Endothelial cell (in vitro differentiated cells): Measurements from ENCODE around the gene KLHL42. TPM values are rescaled to one million over a fixed set of nuclear protein-coding genes. Genes with fewer than 3 reads are reported as not detected.
"Not testable (repeated sequence)": the region's sequence is repeated elsewhere in the genome, so short reads cannot be mapped to it uniquely, and the experiment has no call there.

Experiments used
- DNase-seq: peaks from one replicate; pipeline ENCODE4 v3.0.0; 2021; ENCODE audit warnings: low spot score
- H3K27ac Mint-ChIP-seq: one replicate; pipeline ENCODE4 v1.8.0; 2021; ENCODE audit warnings: mixed read lengths, inconsistent platforms; ENCODE audit not compliant: unreplicated experiment
- H3K27me3 Mint-ChIP-seq: one replicate; pipeline ENCODE4 v1.8.0; 2021; ENCODE audit warnings: mild to moderate bottlenecking, moderate library complexity, mixed read lengths, inconsistent platforms; ENCODE audit not compliant: unreplicated experiment
- H3K36me3 Mint-ChIP-seq: one replicate; pipeline ENCODE4 v1.8.0; 2021; ENCODE audit warnings: mild to moderate bottlenecking, low read depth, mixed read lengths, inconsistent platforms; ENCODE audit not compliant: unreplicated experiment
- H3K4me1 Mint-ChIP-seq: one replicate; pipeline ENCODE4 v1.8.0; 2021; ENCODE audit warnings: mild to moderate bottlenecking, mixed read lengths, inconsistent platforms; ENCODE audit not compliant: unreplicated experiment
- H3K4me3 Mint-ChIP-seq: one replicate; pipeline ENCODE4 v1.8.0; 2021; ENCODE audit warnings: mild to moderate bottlenecking, mixed read lengths, inconsistent platforms; ENCODE audit not compliant: unreplicated experiment
- H3K9me3 Mint-ChIP-seq: one replicate; pipeline ENCODE4 v1.8.0; 2021; ENCODE audit warnings: mixed read lengths, inconsistent platforms; ENCODE audit not compliant: unreplicated experiment
- CTCF ChIP-seq: fragments of 200-600 bp; sonication (generic); IDR thresholded peaks from one replicate; pipeline ENCODE4 v1.5.0; 2021; ENCODE audit warnings: antibody characterized with exemption; ENCODE audit not compliant: unreplicated experiment
- long read RNA-seq: library from polyadenylated mRNA; unstranded; transcript quantifications from one replicate; pipeline ENCODE4 v2.0.0, GENCODE V29; 2020; ENCODE audit not compliant: unreplicated experiment
- total RNA-seq: library from RNA; stranded (reverse); fragmentation: NEBNext Ultra II Directional; extraction: Animal tissue kit (Norgen Biotek cat#: 25700); gene quantifications from one replicate; pipeline ENCODE4 v1.2.1, GENCODE V29; 2021; ENCODE audit not compliant: unreplicated experiment

Gene KLHL42
- total RNA-seq = 27.3 TPM
- long read RNA-seq, full-length matches to known transcripts = 4 of 5 reads
- long read RNA-seq, partial matches to known transcripts = 0 of 5 reads
- long read RNA-seq, other reads (novel, unspliced or antisense) = 1 of 5 reads

GRCh38 chr12:27779920-27780611, at the start of gene KLHL42, which contains the start of gene MANSC4:
Gene KLHL42 (plus strand): TSS chr12:27780233. CDS start chr12:27780331, 98 bp downstream.
Gene MANSC4 (minus strand): TSS chr12:27780236. CDS start chr12:27771276, 8,960 bp downstream.
- Mint-ChIP-seq H3K4me3 (peak within 1 kb of the TSS; percentile 92), H3K4me1 (peaks cover 31% of the 10 kb centered on the region), H3K9me3 (no peaks in the 10 kb centered on the region), H3K27me3 (peaks cover 10% of the 10 kb centered on the region), H3K36me3 (peaks cover 9% of the 10 kb centered on the region), H3K27ac (peak within 1 kb of the TSS; percentile 50)
- peak; percentile 76 for DNase-seq
- TF ChIP-seq CTCF = no peak

- no peak for DNase-seq
- no peaks in the 10 kb centered on the region for H3K27me3 Mint-ChIP-seq
- no peaks in the 10 kb centered on the region for H3K4me1 Mint-ChIP-seq
- H3K36me3 Mint-ChIP-seq = peaks cover 6% of the 10 kb centered on the region
- no peaks in the 10 kb centered on the region for H3K9me3 Mint-ChIP-seq
- no peak overlapping the region for H3K4me3 Mint-ChIP-seq
- TF ChIP-seq CTCF = no peak
- no peak overlapping the region for H3K27ac Mint-ChIP-seq
Measured at GRCh38 chr12:27732281-27732680, 47.8 kb upstream of the KLHL42 start.

GRCh38 chr12:27733052-27733656, 46.9 kb upstream of the KLHL42 start:
- Mint-ChIP-seq H3K9me3 (no peaks in the 10 kb centered on the region), H3K27me3 (no peaks in the 10 kb centered on the region), H3K36me3 (peaks cover 6% of the 10 kb centered on the region), H3K4me1 (no peaks in the 10 kb centered on the region), H3K27ac (no peak overlapping the region), H3K4me3 (no peak overlapping the region)
- peak; percentile 58 for TF ChIP-seq CTCF
- no peak for DNase-seq

GRCh38 chr12:27733791-27734190, 46.2 kb upstream of the KLHL42 start:
- Mint-ChIP-seq H3K4me3 (no peak overlapping the region), H3K27ac (no peak overlapping the region), H3K4me1 (no peaks in the 10 kb centered on the region), H3K9me3 (no peaks in the 10 kb centered on the region), H3K36me3 (peaks cover 6% of the 10 kb centered on the region), H3K27me3 (no peaks in the 10 kb centered on the region)
- no peak for DNase-seq
- no peak for TF ChIP-seq CTCF

GRCh38 chr12:27734321-27734720, 45.7 kb upstream of the KLHL42 start:
- H3K27me3 Mint-ChIP-seq, H3K36me3 Mint-ChIP-seq, H3K9me3 Mint-ChIP-seq: not testable (repeated sequence)

More at GRCh38 chr12:27734321-27734720, 45.7 kb upstream of the KLHL42 start:
- DNase-seq, H3K27ac Mint-ChIP-seq, H3K4me1 Mint-ChIP-seq, H3K4me3 Mint-ChIP-seq: not testable (repeated sequence)
